ENCODE results near the gene DIS3L2.

DNA sequence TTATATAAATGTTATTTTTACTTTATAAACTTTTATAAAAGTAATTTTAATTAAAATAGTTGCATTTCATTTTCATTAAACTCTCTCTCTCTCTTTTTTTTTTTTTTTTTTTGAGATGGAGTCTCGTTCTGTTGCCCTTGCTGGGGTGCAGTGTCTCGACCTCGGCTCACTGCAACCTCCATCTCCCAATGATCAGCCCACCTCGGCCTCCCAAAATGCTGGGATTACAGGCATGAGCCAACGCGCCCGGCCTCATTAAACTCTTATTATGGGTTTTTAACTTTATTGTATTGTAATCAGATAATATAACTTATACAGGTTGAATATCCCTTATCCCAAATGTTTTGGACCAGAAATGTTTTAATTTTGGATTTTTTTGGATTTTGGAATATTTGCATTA is 24.5 kb upstream of the DIS3L2 start:
- no peak for TF ChIP-seq POLR2A (IDR thresholded peaks at IDR 0.05; ENCODE audit: low read length)
- no peak for TF ChIP-seq GATA1 (IDR thresholded peaks at IDR 0.05; ENCODE audit: low read depth, low read length)

All from erythroblast (primary cell).